COLO668 (cell line): ENCODE measurements around the gene AJAP1.

ENCODE experiments used
- DNase-seq: peaks from one replicate; lab custom pipeline; 2025; ENCODE audit not compliant: unreplicated experiment; lab: John Stamatoyannopoulos, UW

AJAP1 gene

DNA sequence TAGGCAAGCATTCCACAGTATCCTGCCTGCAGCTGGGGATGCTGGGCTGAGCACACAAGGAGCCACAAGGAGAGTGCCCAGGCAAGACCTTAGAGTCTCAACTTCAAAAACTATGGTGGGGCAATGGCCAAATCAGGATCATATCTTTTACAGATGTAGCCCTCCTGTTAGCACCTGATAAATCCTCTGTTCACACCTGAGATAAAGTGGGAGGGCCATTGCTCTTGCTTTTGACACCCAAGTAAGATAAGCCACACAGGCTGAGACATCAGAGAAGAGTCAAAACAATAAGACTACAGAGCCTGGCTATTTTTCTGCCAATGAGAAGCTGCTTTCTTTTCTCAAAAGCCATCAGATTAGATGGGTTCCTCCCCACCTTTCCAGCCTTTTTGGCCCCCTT lies 148.9 kb downstream of the AJAP1 start:
- no peak for DNase-seq

DNA sequence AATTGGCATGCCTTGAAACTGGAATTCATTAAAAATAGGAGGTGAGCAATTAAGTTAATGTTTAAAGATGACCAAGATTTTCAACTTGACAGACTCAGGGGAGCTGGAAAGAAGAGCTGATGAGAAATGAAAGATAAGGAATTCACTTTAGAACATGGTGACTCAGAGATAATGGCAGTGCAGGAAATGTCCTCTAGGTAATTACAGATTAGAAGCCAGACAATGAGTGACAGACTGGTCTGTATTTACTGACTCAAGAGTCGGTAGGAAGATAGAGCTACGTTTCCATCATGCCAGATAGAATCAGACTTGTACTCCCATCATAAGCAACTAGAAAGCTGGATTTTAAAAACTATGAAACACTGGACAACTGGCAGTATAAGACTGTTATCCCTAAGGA lies 151.6 kb downstream of the AJAP1 start:
- DNase-seq, result no peak

- DNase-seq, result no peak
Observed at GRCh38 chr1:4820543-4820942, 166.1 kb downstream of the AJAP1 start.

- no peak for DNase-seq
Observed at GRCh38 chr1:4825800-4826450, 171.5 kb downstream of the AJAP1 start.

GRCh38 chr1:4830707-4831106 lies 176.3 kb downstream of the AJAP1 start:
- DNase-seq, result no peak

DNA sequence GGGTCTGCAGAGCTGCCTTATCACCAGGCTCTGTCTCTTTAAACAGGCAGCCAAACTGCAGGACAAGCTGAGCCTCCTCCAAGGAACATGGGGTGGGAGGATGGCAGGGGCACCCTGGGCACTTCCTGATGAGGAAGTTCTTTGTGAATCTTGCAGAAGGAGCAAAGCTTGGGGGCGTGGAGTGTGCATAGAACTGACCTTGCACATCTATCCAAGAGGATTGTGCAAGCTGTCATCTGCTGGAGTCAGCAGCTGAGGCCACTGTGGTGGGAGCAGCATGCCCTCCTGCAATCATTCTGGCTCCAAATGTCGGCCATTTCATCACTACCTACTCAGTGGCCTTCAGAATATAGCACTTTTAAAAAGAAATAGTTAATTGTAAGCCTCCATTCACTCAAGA lies 182.2 kb downstream of the AJAP1 start:
- DNase-seq, result no peak

DNA sequence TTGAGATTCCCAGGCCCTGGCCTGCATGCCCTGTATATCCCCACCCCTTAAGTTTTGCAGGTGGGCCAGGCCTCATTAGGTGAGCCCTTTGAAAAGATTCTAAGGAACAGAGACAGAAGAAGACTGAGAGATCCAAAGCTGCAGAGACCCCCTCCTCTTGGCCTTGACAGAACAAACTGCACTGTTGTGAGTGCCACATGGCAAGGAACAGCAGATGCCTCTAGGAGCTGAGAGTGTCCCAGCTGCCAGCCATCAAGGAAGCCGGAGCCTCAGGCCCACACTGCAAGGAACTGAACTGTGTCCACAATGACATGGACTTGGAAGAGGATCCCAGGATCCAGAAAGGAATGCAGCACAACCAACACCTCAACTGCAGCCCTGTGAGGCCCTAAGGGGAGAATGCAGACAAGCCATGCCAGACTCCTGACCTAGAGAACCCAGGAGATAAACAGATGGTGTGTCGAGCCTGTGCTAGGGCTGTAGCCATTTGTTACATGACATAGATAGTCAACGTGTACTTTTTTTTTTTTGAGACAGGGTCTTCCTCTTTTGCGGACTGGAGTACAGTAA lies 182.7 kb downstream of the AJAP1 start:
- DNase-seq, result no peak

GRCh38 chr1:4837752-4838151 lies 183.3 kb downstream of the AJAP1 start:
- no peak for DNase-seq

- DNase-seq, result no peak
Observed at GRCh38 chr1:4838231-4838630, 183.8 kb downstream of the AJAP1 start.
